Measurements from ENCODE around the gene CCR5AS.
A peak's percentile ranks its signal among the peaks of the same experiment; 100 is the strongest.

The CCR5AS gene

GRCh38 chr3:46354984-46355383, 51.9 kb downstream of the CCR5AS start:
- Mint-ChIP-seq H3K27me3 (ENCODE audit: low read depth in 3 of 3) (peaks cover 0 to 3% (median 2%) of the 10 kb centered on the region in 3 donors), H3K4me3 (peak overlapping the region; percentile 85 to 99), H3K9me3 (no peaks in the 10 kb centered on the region), H3K36me3 (peaks cover 38% of the 10 kb centered on the region in 2 donors), H3K4me1 (peaks cover 96% of the 10 kb centered on the region), H3K27ac (peak overlapping the region; percentile 61 to 96 (median 83))
- TF ChIP-seq, protein P1, sequence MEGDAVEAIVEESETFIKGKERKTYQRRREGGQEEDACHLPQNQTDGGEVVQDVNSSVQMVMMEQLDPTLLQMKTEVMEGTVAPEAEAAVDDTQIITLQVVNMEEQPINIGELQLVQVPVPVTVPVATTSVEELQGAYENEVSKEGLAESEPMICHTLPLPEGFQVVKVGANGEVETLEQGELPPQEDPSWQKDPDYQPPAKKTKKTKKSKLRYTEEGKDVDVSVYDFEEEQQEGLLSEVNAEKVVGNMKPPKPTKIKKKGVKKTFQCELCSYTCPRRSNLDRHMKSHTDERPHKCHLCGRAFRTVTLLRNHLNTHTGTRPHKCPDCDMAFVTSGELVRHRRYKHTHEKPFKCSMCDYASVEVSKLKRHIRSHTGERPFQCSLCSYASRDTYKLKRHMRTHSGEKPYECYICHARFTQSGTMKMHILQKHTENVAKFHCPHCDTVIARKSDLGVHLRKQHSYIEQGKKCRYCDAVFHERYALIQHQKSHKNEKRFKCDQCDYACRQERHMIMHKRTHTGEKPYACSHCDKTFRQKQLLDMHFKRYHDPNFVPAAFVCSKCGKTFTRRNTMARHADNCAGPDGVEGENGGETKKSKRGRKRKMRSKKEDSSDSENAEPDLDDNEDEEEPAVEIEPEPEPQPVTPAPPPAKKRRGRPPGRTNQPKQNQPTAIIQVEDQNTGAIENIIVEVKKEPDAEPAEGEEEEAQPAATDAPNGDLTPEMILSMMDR (IDR thresholded peaks at IDR 0.05): no peak
- Histone ChIP-seq H3K9me3 (replicated peaks in 1 of 2; ENCODE audit: control insufficient read depth in 1 of 2, insufficient read depth in 1 of 2, low read length in 2 of 2) (no peaks in the 10 kb centered on the region), H3K9ac (ENCODE audit: insufficient read depth, low read length, poor library complexity, severe bottlenecking) (peak overlapping the region; percentile 73), H4K20me1 (ENCODE audit: insufficient read depth, low read length) (peaks cover 16% of the 10 kb centered on the region), H3K4me1 (ENCODE audit: control insufficient read depth in 1 of 2, insufficient read depth in 2 of 2, low read length in 2 of 2) (peaks cover 71 to 99% of the 10 kb centered on the region in 2 donors), H3K27ac (ENCODE audit: low read depth in 1 of 2, low read length in 2 of 2) (peak overlapping the region in 1 of 2 donors; percentile 88), H2AFZ (ENCODE audit: insufficient read depth, low read depth, low read length, poor library complexity, severe bottlenecking) (no peak overlapping the region), H3K27me3 (ENCODE audit: control insufficient read depth in 2 of 2, insufficient read depth in 2 of 2, low read length in 2 of 2) (no peaks in the 10 kb centered on the region), H3K79me2 (ENCODE audit: insufficient read depth, low read length) (peaks cover 77% of the 10 kb centered on the region), H3K4me3 (replicated peaks in 1 of 3; ENCODE audit: low read depth in 2 of 3, low read length in 3 of 3) (peak overlapping the region; percentile 54 to 92 (median 68)), H3K4me2 (replicated peaks; ENCODE audit: extremely low read depth, low read length, poor library complexity, severe bottlenecking) (peak overlapping the region; percentile 96), H3K36me3 (replicated peaks in 1 of 2; ENCODE audit: control insufficient read depth in 1 of 2, insufficient read depth in 2 of 2, low read length in 2 of 2) (peaks cover 31 to 32% of the 10 kb centered on the region in 2 donors)
- intact Hi-C loops (cut with micrococcal nuclease): loop anchor here in 1 of 2 donors (5.0 kb wide), 2 partner anchors 33 to 53 kb away; no protein-coding TSS in a partner anchor
- no peak for DNase-seq

- H4K20me1 ChIP-seq (ENCODE audit: insufficient read depth, low read length): peaks cover 15% of the 10 kb centered on the region
- H3K9me3 Mint-ChIP-seq: no peaks in the 10 kb centered on the region
- peaks cover 0 to 3% (median 2%) of the 10 kb centered on the region in 3 donors for H3K27me3 Mint-ChIP-seq (ENCODE audit: low read depth in 3 of 3)
- H2AFZ ChIP-seq (ENCODE audit: insufficient read depth, low read depth, low read length, poor library complexity, severe bottlenecking): peak overlapping the region; percentile 35
- H3K36me3 Mint-ChIP-seq: peaks cover 33 to 34% of the 10 kb centered on the region in 2 donors
- H3K79me2 ChIP-seq (ENCODE audit: insufficient read depth, low read length): peaks cover 72% of the 10 kb centered on the region
- H3K27me3 ChIP-seq (ENCODE audit: control insufficient read depth in 2 of 2, insufficient read depth in 2 of 2, low read length in 2 of 2): no peaks in the 10 kb centered on the region
- H3K27ac ChIP-seq (ENCODE audit: low read depth in 1 of 2, low read length in 2 of 2): peak overlapping the region; percentile 83 to 88
- intact Hi-C loops (cut with micrococcal nuclease): loop anchor here in 1 of 2 donors (5.0 kb wide), 1 partner anchor 52 kb away; no protein-coding TSS in a partner anchor
- peaks cover 71 to 99% of the 10 kb centered on the region in 2 donors for H3K4me1 ChIP-seq (ENCODE audit: control insufficient read depth in 1 of 2, insufficient read depth in 2 of 2, low read length in 2 of 2)
- H3K27ac Mint-ChIP-seq: peak overlapping the region; percentile 80 to 96 (median 91)
- WGBS (ENCODE audit: insufficient coverage): no CpG with 5 or more reads among the region's 1 CpG
- peak overlapping the region; percentile 73 for H3K9ac ChIP-seq (ENCODE audit: insufficient read depth, low read length, poor library complexity, severe bottlenecking)
- TF ChIP-seq, protein P1 (IDR thresholded peaks at IDR 0.05): no peak
- peak overlapping the region; percentile 96 for H3K4me2 ChIP-seq (replicated peaks; ENCODE audit: extremely low read depth, low read length, poor library complexity, severe bottlenecking)
- DNase-seq: no peak
- peaks cover 26 to 27% of the 10 kb centered on the region in 2 donors for H3K36me3 ChIP-seq (replicated peaks in 1 of 2; ENCODE audit: control insufficient read depth in 1 of 2, insufficient read depth in 2 of 2, low read length in 2 of 2)
- peaks cover 96% of the 10 kb centered on the region for H3K4me1 Mint-ChIP-seq
- no peaks in the 10 kb centered on the region for H3K9me3 ChIP-seq (replicated peaks in 1 of 2; ENCODE audit: control insufficient read depth in 1 of 2, insufficient read depth in 1 of 2, low read length in 2 of 2)
- H3K4me3 Mint-ChIP-seq: peak overlapping the region; percentile 85 to 99
- peak overlapping the region; percentile 54 to 92 (median 68) for H3K4me3 ChIP-seq (replicated peaks in 1 of 3; ENCODE audit: low read depth in 2 of 3, low read length in 3 of 3)
Measured at GRCh38 chr3:46354478-46354877, 52.4 kb downstream of the CCR5AS start.

Measured in CD14-positive monocyte (primary cell).